Stimulated activated CD4-positive, alpha-beta T cell treated with anti-CD3 and anti-CD28 coated beads, Interleukin-15, amount 100 ng/mL, for 48 hours (primary cell): ENCODE results near the gene EPS8L2.

Experiments used
- DNase-seq, 2 donors: peaks; one replicate each; pipeline ENCODE4 v3.0.0-alpha.2; 2020; ENCODE audit warnings: low read depth in 2 of 2

The EPS8L2 gene

GRCh38 chr11:705646-706438 is at the start of gene EPS8L2:
Gene EPS8L2 (plus strand): TSS chr11:706231. CDS start chr11:709408, 3,177 bp downstream.
- no peak for DNase-seq

- no peak for DNase-seq
Observed at GRCh38 chr11:656426-656825, 49.6 kb upstream of the EPS8L2 start.

GRCh38 chr11:656866-657265 is 49.2 kb upstream of the EPS8L2 start:
- no peak for DNase-seq

GRCh38 chr11:657691-658126 is 48.3 kb upstream of the EPS8L2 start:
- DNase-seq: no peak

GRCh38 chr11:659532-660085 is 46.4 kb upstream of the EPS8L2 start:
- no peak for DNase-seq

GRCh38 chr11:660281-660680 is 45.8 kb upstream of the EPS8L2 start:
- DNase-seq: no peak

- DNase-seq: no peak
Observed at GRCh38 chr11:660681-661444, 45.2 kb upstream of the EPS8L2 start.

GRCh38 chr11:662689-663274 is 43.2 kb upstream of the EPS8L2 start:
- DNase-seq: peak in 1 of 2 donors; percentile 22

GRCh38 chr11:665062-665703 is 40.8 kb upstream of the EPS8L2 start:
- no peak for DNase-seq

- DNase-seq: no peak
Observed at GRCh38 chr11:665704-666281, 40.2 kb upstream of the EPS8L2 start.

- no peak for DNase-seq
Observed at GRCh38 chr11:673866-674265, 32.2 kb upstream of the EPS8L2 start.

GRCh38 chr11:674406-674805 is 31.6 kb upstream of the EPS8L2 start:
- no peak for DNase-seq

GRCh38 chr11:678297-678696 is 27.7 kb upstream of the EPS8L2 start:
- no peak for DNase-seq

GRCh38 chr11:679271-680207 is 26.5 kb upstream of the EPS8L2 start:
- DNase-seq: no peak

- no peak for DNase-seq
Observed at GRCh38 chr11:680476-680875, 25.6 kb upstream of the EPS8L2 start.

GRCh38 chr11:680970-681369 is 25.1 kb upstream of the EPS8L2 start:
- DNase-seq: no peak

- DNase-seq: no peak
Observed at GRCh38 chr11:686451-687243, 19.4 kb upstream of the EPS8L2 start.

- DNase-seq: no peak
Observed at GRCh38 chr11:687751-688150, 18.3 kb upstream of the EPS8L2 start.

- no peak for DNase-seq
Observed at GRCh38 chr11:688681-689080, 17.4 kb upstream of the EPS8L2 start.

- no peak for DNase-seq
Observed at GRCh38 chr11:689625-690024, 16.4 kb upstream of the EPS8L2 start.
